ENCODE data around the gene OR1N1.
"Not testable (repeated sequence)": the region's sequence is repeated elsewhere in the genome, so short reads cannot be mapped to it uniquely, and the experiment has no call there.

Gene OR1N1

DNA sequence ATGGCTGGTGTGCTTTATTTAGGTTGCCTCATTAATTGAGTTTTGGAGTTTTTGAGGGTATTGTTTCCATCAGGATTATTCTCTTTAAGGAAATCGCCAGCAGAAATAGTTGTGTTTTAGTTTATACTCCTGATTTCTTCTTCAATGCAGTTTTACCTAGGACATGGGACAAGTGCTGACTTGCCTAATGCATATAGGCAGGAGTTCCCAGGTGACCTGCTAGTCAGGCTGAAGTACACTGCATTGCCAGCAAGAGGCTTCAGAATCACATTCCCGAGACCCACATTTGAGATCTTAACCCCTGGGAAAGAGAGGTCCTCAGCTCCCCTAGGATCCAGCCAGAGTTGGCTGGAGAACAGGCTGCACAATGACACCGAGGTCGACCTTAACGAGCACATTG, 24.3 kb upstream of the OR1N1 start:
- no peak overlapping the region for H3K4me3 Mint-ChIP-seq
- H3K36me3 Mint-ChIP-seq (ENCODE audit: low read depth), result no peaks in the 10 kb centered on the region
- H3K27me3 Mint-ChIP-seq (ENCODE audit: low read depth, poor library complexity), result peaks cover 12% of the 10 kb centered on the region
- H3K9me3 Mint-ChIP-seq, result peaks cover 28% of the 10 kb centered on the region
- TF ChIP-seq, protein P1, sequence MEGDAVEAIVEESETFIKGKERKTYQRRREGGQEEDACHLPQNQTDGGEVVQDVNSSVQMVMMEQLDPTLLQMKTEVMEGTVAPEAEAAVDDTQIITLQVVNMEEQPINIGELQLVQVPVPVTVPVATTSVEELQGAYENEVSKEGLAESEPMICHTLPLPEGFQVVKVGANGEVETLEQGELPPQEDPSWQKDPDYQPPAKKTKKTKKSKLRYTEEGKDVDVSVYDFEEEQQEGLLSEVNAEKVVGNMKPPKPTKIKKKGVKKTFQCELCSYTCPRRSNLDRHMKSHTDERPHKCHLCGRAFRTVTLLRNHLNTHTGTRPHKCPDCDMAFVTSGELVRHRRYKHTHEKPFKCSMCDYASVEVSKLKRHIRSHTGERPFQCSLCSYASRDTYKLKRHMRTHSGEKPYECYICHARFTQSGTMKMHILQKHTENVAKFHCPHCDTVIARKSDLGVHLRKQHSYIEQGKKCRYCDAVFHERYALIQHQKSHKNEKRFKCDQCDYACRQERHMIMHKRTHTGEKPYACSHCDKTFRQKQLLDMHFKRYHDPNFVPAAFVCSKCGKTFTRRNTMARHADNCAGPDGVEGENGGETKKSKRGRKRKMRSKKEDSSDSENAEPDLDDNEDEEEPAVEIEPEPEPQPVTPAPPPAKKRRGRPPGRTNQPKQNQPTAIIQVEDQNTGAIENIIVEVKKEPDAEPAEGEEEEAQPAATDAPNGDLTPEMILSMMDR (IDR thresholded peaks at IDR 0.05), result no peak
- no peaks in the 10 kb centered on the region for H3K4me1 Mint-ChIP-seq
- DNase-seq, result no peak
- no peak overlapping the region for H3K27ac Mint-ChIP-seq

DNA sequence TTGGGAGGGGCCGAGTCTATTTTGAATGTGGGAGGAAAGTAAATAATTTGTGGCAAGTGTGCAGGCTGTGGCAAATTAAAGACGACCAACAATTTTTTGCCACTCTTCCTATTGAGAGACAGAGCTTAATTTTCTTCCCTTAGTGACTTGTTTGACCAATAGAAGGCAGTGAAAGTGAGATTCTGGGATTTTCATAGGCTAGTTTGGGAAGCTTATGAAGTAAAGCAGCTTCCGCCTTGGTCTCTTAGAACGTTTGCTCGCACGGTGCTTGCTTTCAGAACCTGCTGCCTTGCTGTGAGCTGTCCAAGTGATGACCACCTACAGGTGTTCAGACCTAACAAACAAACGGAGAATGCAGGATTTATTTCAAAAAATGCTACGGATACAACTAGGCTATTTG, 19.1 kb upstream of the OR1N1 start:
- Mint-ChIP-seq H3K9me3 (peaks cover 35% of the 10 kb centered on the region), H3K4me3 (no peak overlapping the region), H3K36me3 (ENCODE audit: low read depth) (no peaks in the 10 kb centered on the region), H3K27ac (no peak overlapping the region), H3K27me3 (ENCODE audit: low read depth, poor library complexity) (no peaks in the 10 kb centered on the region), H3K4me1 (no peaks in the 10 kb centered on the region)
- TF ChIP-seq, protein P1 (IDR thresholded peaks at IDR 0.05), result no peak
- DNase-seq, result no peak

DNA sequence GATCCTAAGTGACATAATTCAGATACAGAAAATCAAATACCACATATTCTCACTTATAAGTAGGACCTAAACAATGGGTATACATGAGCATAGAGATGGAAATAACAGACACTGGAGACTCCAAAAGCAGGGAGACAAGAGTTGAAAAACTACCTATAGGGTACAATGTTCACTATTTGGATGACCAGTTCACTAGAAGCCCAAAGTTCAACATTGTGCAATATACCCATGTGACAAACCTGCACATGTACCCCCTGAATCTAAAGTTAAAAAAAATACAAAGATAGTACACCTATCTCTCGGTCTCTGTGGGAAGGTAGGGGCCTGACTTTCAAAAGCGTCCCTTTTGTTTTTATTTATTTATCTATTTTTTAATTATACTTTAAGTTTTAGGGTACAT, 11.7 kb upstream of the OR1N1 start:
- TF ChIP-seq, protein P1 (IDR thresholded peaks at IDR 0.05), result no peak
- Mint-ChIP-seq H3K27me3 (ENCODE audit: low read depth, poor library complexity) (peaks cover 14% of the 10 kb centered on the region), H3K4me1 (no peaks in the 10 kb centered on the region), H3K4me3 (no peak overlapping the region), H3K27ac (no peak overlapping the region), H3K9me3 (peaks cover 62% of the 10 kb centered on the region), H3K36me3 (ENCODE audit: low read depth) (no peaks in the 10 kb centered on the region)
- no peak for DNase-seq

DNA sequence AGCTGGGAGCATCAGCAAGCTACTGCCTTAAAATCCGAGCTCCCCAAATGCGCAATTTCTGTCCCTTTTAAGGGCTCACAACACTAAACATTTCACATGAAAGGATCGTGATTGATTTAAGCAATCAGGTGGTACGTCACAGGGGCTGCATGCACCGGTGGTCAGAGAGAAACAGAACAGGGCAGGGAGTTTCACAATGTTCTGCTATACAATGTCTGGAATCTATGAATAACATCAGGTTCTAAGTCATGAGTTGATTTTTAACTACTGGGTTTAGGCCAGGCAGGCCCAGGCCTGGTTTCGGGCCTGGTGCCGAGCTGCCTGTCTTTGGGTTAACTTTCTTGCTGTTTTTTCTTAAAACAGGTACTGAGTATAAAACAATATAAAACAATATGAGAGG, 10.0 kb upstream of the OR1N1 start:
- not testable (repeated sequence) for H3K4me1 Mint-ChIP-seq; H3K36me3 Mint-ChIP-seq (ENCODE audit: low read depth); H3K27ac Mint-ChIP-seq; DNase-seq; H3K4me3 Mint-ChIP-seq
- Mint-ChIP-seq H3K27me3 (ENCODE audit: low read depth, poor library complexity) (peaks cover 18% of the 10 kb centered on the region), H3K9me3 (peaks cover 78% of the 10 kb centered on the region)

DNA sequence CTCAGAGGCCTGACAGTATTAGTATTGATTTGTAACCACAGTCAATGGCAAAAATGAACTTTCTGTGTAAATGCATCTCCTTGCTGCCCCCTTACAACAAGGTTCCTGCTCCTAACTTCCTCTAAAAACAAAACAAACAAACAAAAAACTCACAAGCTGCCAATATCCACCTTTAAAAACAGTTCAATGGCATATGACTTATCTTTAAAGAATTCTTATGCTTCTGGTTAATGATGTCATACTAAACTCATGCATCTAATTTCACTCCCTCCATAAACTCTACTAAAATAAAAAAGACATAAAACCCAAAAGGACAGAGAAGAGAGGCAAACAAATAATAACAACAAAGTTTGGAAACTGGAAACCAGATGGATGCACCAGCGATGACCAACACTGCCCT, 9.0 kb upstream of the OR1N1 start:
- Mint-ChIP-seq H3K4me3 (no peak overlapping the region), H3K27me3 (ENCODE audit: low read depth, poor library complexity) (peaks cover 18% of the 10 kb centered on the region), H3K9me3 (peaks cover 74% of the 10 kb centered on the region), H3K36me3 (ENCODE audit: low read depth) (no peaks in the 10 kb centered on the region), H3K27ac (no peak overlapping the region), H3K4me1 (no peaks in the 10 kb centered on the region)
- DNase-seq, result no peak
- TF ChIP-seq, protein P1 (IDR thresholded peaks at IDR 0.05), result no peak

DNA sequence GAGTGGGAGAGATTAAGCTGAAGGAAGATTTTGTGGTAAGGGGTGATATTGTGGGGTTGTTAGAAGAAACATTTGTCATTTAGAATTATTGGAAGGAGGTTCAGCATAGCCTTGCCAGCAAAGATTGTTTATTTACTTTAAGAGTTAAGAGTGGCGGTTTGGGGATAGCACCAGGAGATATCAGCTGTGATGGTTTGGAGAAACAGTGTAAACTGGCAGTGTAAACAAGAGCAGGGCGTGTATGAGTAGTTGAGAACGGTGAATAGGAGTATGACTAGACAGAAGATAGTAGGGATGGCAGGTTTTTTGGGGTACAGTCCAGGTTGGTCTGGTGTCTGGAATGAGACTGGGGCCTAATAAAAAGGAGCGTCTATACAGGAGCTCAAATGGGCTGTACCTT, 4.1 kb upstream of the OR1N1 start:
- not testable (repeated sequence) for DNase-seq; H3K27ac Mint-ChIP-seq; H3K36me3 Mint-ChIP-seq (ENCODE audit: low read depth); H3K4me3 Mint-ChIP-seq; H3K4me1 Mint-ChIP-seq
- Mint-ChIP-seq H3K27me3 (ENCODE audit: low read depth, poor library complexity) (peaks cover 24% of the 10 kb centered on the region), H3K9me3 (peaks cover 86% of the 10 kb centered on the region)

DNA sequence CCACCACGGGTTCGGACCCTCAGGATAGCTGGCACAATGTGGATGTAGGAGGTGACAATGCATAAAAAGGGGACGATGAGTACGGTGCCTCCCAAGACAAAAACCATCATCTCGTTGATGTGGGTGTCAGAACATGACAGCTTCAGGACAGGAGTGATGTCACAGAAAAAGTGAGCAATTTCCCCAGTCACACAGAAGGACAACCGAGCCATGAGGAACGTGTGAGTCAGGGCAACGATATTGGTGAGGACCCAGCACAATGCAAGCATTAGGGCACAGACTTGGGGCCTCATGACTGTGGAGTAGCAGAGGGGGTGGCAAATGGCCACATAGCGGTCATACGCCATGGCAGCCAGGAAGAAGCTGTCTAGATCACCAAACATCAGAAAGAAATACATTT, 491 bp downstream of the OR1N1 start:
- TF ChIP-seq, protein P1 (IDR thresholded peaks at IDR 0.05), result no peak
- no peak overlapping the region for H3K4me3 Mint-ChIP-seq
- DNase-seq, result no peak
- peaks cover 5% of the 10 kb centered on the region for H3K27me3 Mint-ChIP-seq (ENCODE audit: low read depth, poor library complexity)
- H3K36me3 Mint-ChIP-seq (ENCODE audit: low read depth), result no peaks in the 10 kb centered on the region
- no peaks in the 10 kb centered on the region for H3K4me1 Mint-ChIP-seq
- no peak overlapping the region for H3K27ac Mint-ChIP-seq
- peaks cover 57% of the 10 kb centered on the region for H3K9me3 Mint-ChIP-seq
